ENCODE measurements around the gene ZDHHC11B.

The ZDHHC11B gene

GRCh38 chr5:671459-672328, 112.8 kb downstream of the ZDHHC11B start:
- DNase-seq = peak in 1 of 2 experiments; percentile 47

GRCh38 chr5:670396-671270, 113.9 kb downstream of the ZDHHC11B start:
- no peak for DNase-seq

GRCh38 chr5:669842-670395, 114.6 kb downstream of the ZDHHC11B start:
- no peak for DNase-seq

GRCh38 chr5:669111-669841, 115.3 kb downstream of the ZDHHC11B start:
- no peak for DNase-seq

GRCh38 chr5:668283-668995, 116.1 kb downstream of the ZDHHC11B start:
- DNase-seq = no peak

GRCh38 chr5:666816-667498, 117.6 kb downstream of the ZDHHC11B start:
- no peak for DNase-seq

- no peak for DNase-seq
Measured at GRCh38 chr5:665956-666711, 118.4 kb downstream of the ZDHHC11B start.

- DNase-seq = no peak
Measured at GRCh38 chr5:665541-665955, 119.0 kb downstream of the ZDHHC11B start.

- DNase-seq = no peak
Measured at GRCh38 chr5:664994-665360, 119.6 kb downstream of the ZDHHC11B start.

GRCh38 chr5:664343-664993, 120.1 kb downstream of the ZDHHC11B start:
- DNase-seq = no peak

GRCh38 chr5:663436-664342, 120.8 kb downstream of the ZDHHC11B start:
- no peak for DNase-seq

GRCh38 chr5:662751-663435, 121.6 kb downstream of the ZDHHC11B start:
- no peak for DNase-seq

GRCh38 chr5:661891-662750, 122.4 kb downstream of the ZDHHC11B start:
- DNase-seq = no peak

GRCh38 chr5:660491-661030, 124.0 kb downstream of the ZDHHC11B start:
- DNase-seq = no peak

Measured in cerebellar nuclear complex (tissue), 1 donor.